ENCODE data around the gene ZNF747. TPM values are rescaled to one million over a fixed set of nuclear protein-coding genes. Genes with fewer than 3 reads are reported as not detected.
"Not testable (repeated sequence)": the region's sequence is repeated elsewhere in the genome, so short reads cannot be mapped to it uniquely, and the experiment has no call there.

The ZNF747 gene
- total RNA-seq, 1 donor from 2014 or later: 12.7 TPM

- DNase-seq (ENCODE audit: low spot score) (no peak), ATAC-seq (no peak)
- intact Hi-C loops (cut with DNase I): no loop called here
Measured at GRCh38 chr16:30558789-30559377, 24.2 kb upstream of the ZNF747 start.

GRCh38 chr16:30557957-30558788 lies 23.5 kb upstream of the ZNF747 start, which contains the start of gene ZNF764:
ZNF764 (minus strand) TSS chr16:30558374; CDS start chr16:30558182, 192 bp downstream.
- ATAC-seq (peak; percentile 98), DNase-seq (ENCODE audit: low spot score) (peak; percentile 98)
- intact Hi-C loops (cut with DNase I): no loop called here

DNA sequence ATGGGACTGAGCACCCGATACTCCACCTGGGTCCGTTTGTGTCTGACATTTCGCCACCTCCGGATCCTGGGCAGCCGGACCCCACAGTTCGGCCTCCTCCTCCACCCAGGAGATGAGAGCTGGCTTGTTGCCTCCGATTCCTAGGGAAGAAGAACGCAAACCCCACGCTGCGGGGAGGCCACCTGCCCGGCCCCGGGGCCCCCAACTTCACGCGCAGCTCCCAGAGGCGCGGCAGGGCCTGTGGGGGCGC lies 23.0 kb upstream of the ZNF747 start:
- no peak for ATAC-seq
- no peak for DNase-seq (ENCODE audit: low spot score)
- intact Hi-C loops (cut with DNase I): no loop called here

GRCh38 chr16:30556125-30556473 lies 21.4 kb upstream of the ZNF747 start:
- DNase-seq (ENCODE audit: low spot score) (no peak), ATAC-seq (no peak)
- intact Hi-C loops (cut with DNase I): no loop called here

DNA sequence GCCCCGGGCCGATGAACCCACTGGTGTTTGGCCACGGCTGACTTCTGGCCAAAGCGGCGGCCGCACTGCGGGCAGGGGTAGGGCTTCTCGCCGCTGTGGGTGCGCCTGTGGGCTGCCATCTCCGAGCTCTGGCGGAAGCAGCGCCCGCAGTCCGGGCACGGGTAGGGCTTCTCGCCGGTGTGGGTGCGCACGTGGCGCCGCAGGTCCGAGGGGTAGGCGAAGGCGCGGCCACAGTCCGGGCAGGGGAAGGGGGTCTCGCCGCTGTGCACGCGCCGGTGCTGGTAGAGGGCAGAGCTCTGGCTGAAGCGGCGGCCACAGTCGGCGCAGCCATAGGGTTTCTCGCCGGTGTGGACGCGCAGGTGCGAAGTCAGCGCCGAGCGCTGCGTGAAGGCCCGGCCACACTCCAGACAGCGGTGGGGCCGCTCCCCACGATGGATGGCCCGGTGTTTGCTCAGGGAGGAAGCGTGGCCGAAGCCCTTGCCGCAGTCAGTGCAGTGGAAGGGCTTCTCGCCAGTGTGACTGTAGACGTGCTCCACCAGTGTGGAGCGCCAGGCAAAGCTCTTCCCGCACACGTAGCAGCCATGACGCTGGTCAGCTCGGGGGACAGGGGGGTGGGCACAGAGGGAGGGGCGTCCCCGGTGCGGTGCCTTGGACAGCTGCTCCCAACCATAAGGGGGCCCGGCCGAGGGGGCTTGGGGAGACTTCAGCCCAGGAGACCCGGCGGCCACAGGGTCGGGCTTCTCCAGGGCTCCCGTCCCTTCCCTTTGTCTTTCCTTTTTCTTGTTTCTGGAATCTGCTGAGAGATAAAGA lies 20.9 kb upstream of the ZNF747 start:
- ATAC-seq (no peak), DNase-seq (ENCODE audit: low spot score) (no peak)
- intact Hi-C loops (cut with DNase I): no loop called here

DNA sequence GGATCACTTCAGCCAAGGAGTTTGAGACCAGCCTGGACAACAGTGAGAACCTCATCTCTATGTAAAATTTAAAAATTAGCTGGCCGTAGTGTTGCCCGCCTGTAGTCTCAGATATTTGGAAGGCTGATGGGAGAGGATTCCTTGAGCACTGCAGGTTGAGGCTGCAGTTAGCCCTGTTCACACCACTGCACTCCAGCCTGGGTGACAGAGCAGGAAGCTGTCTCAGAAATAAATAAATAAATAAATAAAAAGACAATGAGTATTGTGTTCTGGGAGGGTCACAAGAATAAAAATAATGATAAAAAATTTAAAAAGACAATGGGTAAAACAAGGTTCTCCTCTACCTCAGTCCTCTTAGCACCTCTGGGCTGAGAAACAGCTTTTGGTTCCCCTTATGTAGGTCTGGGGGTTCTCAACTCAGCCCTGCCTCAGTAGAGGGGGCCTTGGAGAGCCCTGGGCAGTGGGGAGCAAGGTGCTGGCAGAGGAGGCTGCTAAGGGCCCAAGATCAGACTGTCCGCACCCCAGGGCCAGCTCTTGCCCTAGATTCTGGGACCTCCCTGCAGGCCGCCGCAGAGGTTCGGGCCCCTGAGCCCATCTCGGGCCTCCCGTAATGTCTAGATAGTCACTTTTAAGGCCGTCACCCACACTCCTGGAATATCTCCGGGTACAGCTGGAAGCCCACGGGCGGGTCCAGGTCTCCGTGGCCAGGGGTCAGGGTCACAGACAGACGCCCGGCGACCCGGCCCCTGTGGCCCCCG lies 20.1 kb upstream of the ZNF747 start:
- no peak for DNase-seq (ENCODE audit: low spot score)
- intact Hi-C loops (cut with DNase I): no loop called here
- no peak for ATAC-seq

DNA sequence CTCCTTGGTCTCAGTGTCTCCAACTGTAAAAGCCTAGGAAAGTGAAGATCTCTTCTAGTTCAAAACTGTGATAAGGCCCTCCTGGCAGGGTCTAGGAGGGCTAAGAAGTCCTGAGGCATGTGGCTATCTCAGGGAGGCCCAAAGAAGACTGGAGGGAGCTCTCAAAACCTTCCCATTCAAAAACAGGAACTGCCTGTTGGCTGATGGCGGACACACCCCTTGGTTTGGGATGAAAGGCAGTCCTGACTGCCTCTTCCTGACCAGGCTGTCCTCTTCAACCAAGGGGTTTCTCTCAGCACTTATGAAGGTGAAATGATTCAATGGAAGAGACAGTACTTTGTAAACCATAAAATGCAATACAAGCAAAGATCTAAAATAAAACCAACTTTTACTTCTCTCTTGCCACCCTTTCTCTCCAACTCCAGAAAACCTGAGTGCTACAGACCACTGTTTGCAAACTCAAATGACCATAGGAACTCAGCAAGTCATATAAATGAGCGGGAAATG lies 18.8 kb upstream of the ZNF747 start:
- ATAC-seq (no peak), DNase-seq (ENCODE audit: low spot score) (no peak)
- intact Hi-C loops (cut with DNase I): no loop called here

GRCh38 chr16:30552956-30553355 lies 18.3 kb upstream of the ZNF747 start:
- DNase-seq (ENCODE audit: low spot score): no peak
- ATAC-seq: no peak
- intact Hi-C loops (cut with DNase I): no loop called here

DNA sequence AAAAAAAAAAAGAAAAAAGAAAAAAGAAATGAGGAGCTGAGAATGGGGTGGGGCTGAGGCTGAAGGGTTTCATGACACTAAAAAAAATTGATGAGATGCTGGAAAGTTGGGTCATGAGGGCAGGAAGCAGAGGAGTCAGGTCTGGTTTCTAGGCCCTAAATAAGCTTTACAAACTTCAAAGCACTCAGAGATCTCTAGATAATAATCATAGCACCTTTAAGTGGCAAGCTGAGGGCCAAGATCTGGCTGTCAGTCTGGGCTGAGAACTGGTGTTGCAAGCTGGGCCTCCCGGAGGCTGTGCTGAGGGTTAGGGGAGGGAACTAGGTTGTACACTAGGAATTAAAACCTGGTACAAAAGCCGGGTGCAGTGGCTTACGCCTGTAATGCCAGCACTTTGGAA lies 17.1 kb upstream of the ZNF747 start:
- no peak for DNase-seq (ENCODE audit: low spot score)
- ATAC-seq: no peak
- intact Hi-C loops (cut with DNase I): no loop called here

GRCh38 chr16:30548416-30549253 lies 14.0 kb upstream of the ZNF747 start:
- intact Hi-C loops (cut with DNase I): no loop called here
- no peak for DNase-seq (ENCODE audit: low spot score)
- ATAC-seq: no peak

DNA sequence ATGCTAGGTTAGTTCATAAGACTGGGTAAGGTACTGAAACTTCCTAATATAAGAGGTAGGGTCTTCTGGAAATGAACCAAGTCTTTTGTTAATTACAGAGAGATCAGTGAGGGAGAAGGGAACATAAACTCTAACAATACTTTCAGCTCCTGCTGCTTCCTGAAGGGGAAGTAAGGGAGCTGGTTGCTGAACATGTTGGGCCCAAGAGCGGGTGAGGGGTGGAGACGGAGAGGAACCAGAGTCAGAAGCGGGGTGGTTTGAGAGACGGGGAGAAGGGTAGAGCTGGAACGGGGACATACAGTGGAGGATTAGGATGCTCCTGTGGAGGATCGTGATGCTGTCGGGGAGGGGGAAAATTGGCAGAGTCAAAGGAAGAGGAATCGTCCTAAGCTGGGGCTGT lies 11.5 kb upstream of the ZNF747 start:
- no peak for DNase-seq (ENCODE audit: low spot score)
- ATAC-seq: no peak
- intact Hi-C loops (cut with DNase I): no loop called here

DNA sequence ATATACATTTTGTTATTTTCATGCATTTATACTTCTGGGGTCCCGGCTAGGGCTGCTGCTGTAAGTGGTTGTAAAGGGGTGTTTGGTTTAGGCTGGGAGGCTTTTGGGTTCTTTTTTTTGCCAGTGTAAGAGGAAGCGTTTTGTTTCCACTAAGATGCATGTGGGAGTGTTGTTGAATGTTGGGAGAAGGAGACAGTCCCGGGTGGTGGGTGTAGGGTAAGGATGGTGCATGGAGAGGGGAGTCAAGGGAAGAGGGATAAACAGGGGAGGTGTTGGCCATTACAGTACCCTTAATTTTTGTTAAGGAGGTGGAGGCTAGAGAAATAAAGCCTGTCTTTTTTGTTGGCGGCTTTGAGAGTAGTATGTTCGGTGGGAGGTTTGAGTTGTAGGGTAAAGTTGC lies 8.4 kb upstream of the ZNF747 start:
- no peak for ATAC-seq
- intact Hi-C loops (cut with DNase I): no loop called here
- no peak for DNase-seq (ENCODE audit: low spot score)

GRCh38 chr16:30541502-30542329 lies 7.1 kb upstream of the ZNF747 start:
- intact Hi-C loops (cut with DNase I): no loop called here
- ATAC-seq (no peak), DNase-seq (ENCODE audit: low spot score) (no peak)

DNA sequence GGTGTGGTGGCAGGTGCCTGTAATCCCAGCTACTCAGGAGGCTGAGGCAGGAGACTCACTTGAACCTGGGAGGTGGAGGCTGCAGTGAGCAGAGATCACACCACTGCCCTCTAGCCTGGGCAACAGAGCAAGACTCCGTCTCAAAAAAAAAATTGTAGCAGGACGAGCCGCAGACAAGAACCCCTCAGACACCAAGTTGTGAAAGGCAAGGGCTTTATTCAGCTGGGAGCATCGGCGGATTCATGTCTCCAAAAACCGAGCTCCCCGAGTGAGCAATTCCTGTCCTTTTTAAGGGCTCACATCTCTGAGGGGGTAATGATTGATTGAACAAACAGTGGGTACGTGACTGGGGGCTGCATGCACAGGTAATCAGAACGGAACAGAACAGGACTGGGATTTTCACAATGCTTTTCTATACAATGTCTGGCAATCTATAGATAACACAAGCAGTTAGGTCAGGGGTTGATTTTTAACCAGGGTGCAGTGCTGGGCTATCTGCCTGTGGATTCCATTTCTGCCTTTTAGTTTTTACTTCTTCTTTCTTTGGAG lies 6.3 kb upstream of the ZNF747 start:
- DNase-seq (ENCODE audit: low spot score); intact Hi-C loops (cut with DNase I); ATAC-seq: not testable (repeated sequence)

DNA sequence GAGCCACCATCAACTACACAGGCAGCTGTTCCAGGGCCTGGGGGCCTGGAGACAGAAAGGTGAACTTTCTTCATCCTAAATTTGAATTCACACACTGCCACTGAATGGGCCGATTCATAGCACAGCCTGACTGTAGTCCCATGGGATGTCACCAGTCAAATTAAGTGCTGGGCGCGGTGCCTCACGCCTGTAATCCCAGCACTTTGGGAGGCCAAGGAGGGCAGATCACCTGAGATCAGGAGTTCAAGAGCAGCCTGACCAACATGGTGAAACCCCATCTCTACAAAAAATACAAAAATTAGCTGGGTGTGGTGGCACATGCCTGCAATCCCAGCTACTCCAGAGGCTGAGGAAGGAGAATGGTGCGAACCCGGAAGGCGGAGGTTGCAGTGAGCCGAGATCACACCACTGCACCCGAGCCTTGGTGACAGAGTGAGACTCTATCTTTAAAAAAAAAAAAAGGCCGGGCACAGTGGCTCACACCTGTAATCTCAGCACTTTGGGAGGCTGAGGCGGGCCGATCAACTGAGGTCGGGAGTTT lies 5.4 kb upstream of the ZNF747 start:
- intact Hi-C loops (cut with DNase I); DNase-seq (ENCODE audit: low spot score); ATAC-seq: not testable (repeated sequence)

- no peak for ATAC-seq
Measured at GRCh38 chr16:30539000-30539964, 4.6 kb upstream of the ZNF747 start.

More at GRCh38 chr16:30539000-30539964, 4.6 kb upstream of the ZNF747 start:
- no peak for DNase-seq (ENCODE audit: low spot score)
- intact Hi-C loops (cut with DNase I): no loop called here
